ENCODE measurements around the gene PPP3CA. TPM values are rescaled to one million over a fixed set of nuclear protein-coding genes. Genes with fewer than 3 reads are reported as not detected.

Gene PPP3CA
- total RNA-seq, 2 donors from 2014 or later = 13.7 to 20.8 TPM

- H3K27ac ChIP-seq = no peak overlapping the region
- no peak for ATAC-seq
- DNase-seq = no peak
- H3K9me3 ChIP-seq = no peaks in the 10 kb centered on the region
- 60 to 63% methylated on average over 2 of the region's 2 CpGs for WGBS, 2 donors
- H3K27me3 ChIP-seq = no peaks in the 10 kb centered on the region
- peaks cover 17% of the 10 kb centered on the region for H3K4me1 ChIP-seq
- intact Hi-C loops (cut with DNase I) = no loop called here
- H3K36me3 ChIP-seq (replicated peaks in 1 of 2; ENCODE audit: insufficient read depth in 1 of 2, low read depth in 2 of 2) = no peaks in the 10 kb centered on the region
- TF ChIP-seq POLR2A (IDR thresholded peaks at IDR 0.05) (no peak), CTCF (IDR thresholded peaks at IDR 0.05) (no peak)
- H3K4me3 ChIP-seq = no peak overlapping the region
Measured at GRCh38 chr4:101221294-101221693, 126.0 kb downstream of the PPP3CA start.

- no peak overlapping the region for H3K4me3 ChIP-seq
- peaks cover 17% of the 10 kb centered on the region for H3K4me1 ChIP-seq
- ATAC-seq (no peak), DNase-seq (no peak)
- no peaks in the 10 kb centered on the region for H3K9me3 ChIP-seq
- no peak overlapping the region for H3K27ac ChIP-seq
- TF ChIP-seq CTCF (IDR thresholded peaks at IDR 0.05) (no peak), POLR2A (IDR thresholded peaks at IDR 0.05) (no peak)
- WGBS, 2 donors = 82 to 92% methylated on average over 1 of the region's 1 CpG
- H3K27me3 ChIP-seq = no peaks in the 10 kb centered on the region
- intact Hi-C loops (cut with DNase I) = no loop called here
- no peaks in the 10 kb centered on the region for H3K36me3 ChIP-seq (replicated peaks in 1 of 2; ENCODE audit: insufficient read depth in 1 of 2, low read depth in 2 of 2)
Measured at GRCh38 chr4:101218894-101219293, 128.4 kb downstream of the PPP3CA start.

GRCh38 chr4:101218346-101218745, 129.0 kb downstream of the PPP3CA start:
- Histone ChIP-seq H3K27ac (no peak overlapping the region), H3K9me3 (no peaks in the 10 kb centered on the region), H3K4me3 (no peak overlapping the region), H3K36me3 (replicated peaks in 1 of 2; ENCODE audit: insufficient read depth in 1 of 2, low read depth in 2 of 2) (no peaks in the 10 kb centered on the region), H3K4me1 (peaks cover 16% of the 10 kb centered on the region), H3K27me3 (no peaks in the 10 kb centered on the region)
- intact Hi-C loops (cut with DNase I) = no loop called here
- no peak for ATAC-seq
- 75 to 79% methylated on average over 3 of the region's 3 CpGs for WGBS, 2 donors
- TF ChIP-seq POLR2A (IDR thresholded peaks at IDR 0.05) (no peak), CTCF (IDR thresholded peaks at IDR 0.05) (no peak)
- no peak for DNase-seq

GRCh38 chr4:101217353-101218031, 129.8 kb downstream of the PPP3CA start:
- H3K9me3 ChIP-seq = no peaks in the 10 kb centered on the region
- H3K4me3 ChIP-seq = no peak overlapping the region
- H3K4me1 ChIP-seq = peaks cover 7% of the 10 kb centered on the region
- no peak overlapping the region for H3K27ac ChIP-seq
- H3K27me3 ChIP-seq = no peaks in the 10 kb centered on the region
- WGBS, 2 donors = 91 to 92% methylated on average over 7 of the region's 7 CpGs
- H3K36me3 ChIP-seq (replicated peaks in 1 of 2; ENCODE audit: insufficient read depth in 1 of 2, low read depth in 2 of 2) = no peaks in the 10 kb centered on the region
- DNase-seq = no peak
- TF ChIP-seq CTCF (IDR thresholded peaks at IDR 0.05) = no peak
- no peak for TF ChIP-seq POLR2A (IDR thresholded peaks at IDR 0.05)
- intact Hi-C loops (cut with DNase I) = no loop called here
- no peak for ATAC-seq

GRCh38 chr4:101211146-101211553, 136.2 kb downstream of the PPP3CA start:
- Histone ChIP-seq H3K36me3 (replicated peaks in 1 of 2; ENCODE audit: insufficient read depth in 1 of 2, low read depth in 2 of 2) (no peaks in the 10 kb centered on the region), H3K4me1 (no peaks in the 10 kb centered on the region), H3K4me3 (no peak overlapping the region), H3K27me3 (no peaks in the 10 kb centered on the region), H3K9me3 (no peaks in the 10 kb centered on the region), H3K27ac (no peak overlapping the region)
- no peak for TF ChIP-seq POLR2A (IDR thresholded peaks at IDR 0.05)
- TF ChIP-seq CTCF (IDR thresholded peaks at IDR 0.05) = no peak
- DNase-seq = no peak
- no peak for ATAC-seq
- intact Hi-C loops (cut with DNase I) = no loop called here
